SK-N-MC (cell line): ENCODE data around the gene IL17RD.

Experiments used
- EZH2 ChIP-seq: fragments of 200-600 bp; sonication (generic); IDR thresholded peaks from one replicate; pipeline ENCODE4 v1.6.1; 2017; ENCODE audit warnings: antibody characterized with exemption
- FOXP2 ChIP-seq: optimal IDR thresholded peaks from 2 replicates; pipeline ENCODE3; 2011; ENCODE audit warnings: mild to moderate bottlenecking, moderate library complexity; ENCODE audit not compliant: insufficient read depth; ENCODE audit errors: extremely low read length, control extremely low read depth
- POLR2AphosphoS5 ChIP-seq: IDR thresholded peaks from 2 replicates; pipeline ENCODE4 v1.6.1; 2012; ENCODE audit warnings: mild to moderate bottlenecking, low read depth, low read length, borderline replicate concordance

- TF ChIP-seq POLR2AphosphoS5 (no peak), EZH2 (no peak), FOXP2 (no peak)
Observed at GRCh38 chr3:57164657-57165573, at the start of gene IL17RD.
